ENCODE results near the gene SDK2.

Gene SDK2

GRCh38 chr17:73380439-73381106 is 263.7 kb downstream of the SDK2 start:
- DNase-seq, result no peak
- intact Hi-C loops (cut with DNase I), result no loop called here

- intact Hi-C loops (cut with DNase I), result loop anchor here (10.0 kb wide), 1 partner anchor 655 kb away; no protein-coding TSS in a partner anchor
- peak in 11 of 42 donors; percentile 22 to 55 (median 37) for DNase-seq
Observed at GRCh38 chr17:73379826-73380225, 264.4 kb downstream of the SDK2 start.

- DNase-seq, result no peak
- intact Hi-C loops (cut with DNase I), result loop anchor here (10.0 kb wide), 1 partner anchor 654 kb away; no protein-coding TSS in a partner anchor
Observed at GRCh38 chr17:73378974-73379470, 265.2 kb downstream of the SDK2 start.

- no peak for DNase-seq
- intact Hi-C loops (cut with DNase I), result loop anchor here (10.0 kb wide), 1 partner anchor 652 kb away; no protein-coding TSS in a partner anchor
Observed at GRCh38 chr17:73376636-73377035, 267.6 kb downstream of the SDK2 start.

GRCh38 chr17:73376152-73376551 is 268.1 kb downstream of the SDK2 start:
- intact Hi-C loops (cut with DNase I), result loop anchor here (10.0 kb wide), 1 partner anchor 651 kb away; no protein-coding TSS in a partner anchor

GRCh38 chr17:73371836-73372235 is 272.4 kb downstream of the SDK2 start:
- intact Hi-C loops (cut with DNase I), result loop anchor here (10.0 kb wide), 1 partner anchor 647 kb away; no protein-coding TSS in a partner anchor
- DNase-seq, result no peak

More at GRCh38 chr17:73376152-73376551, 268.1 kb downstream of the SDK2 start:
- no peak for DNase-seq

- no peak for DNase-seq
- intact Hi-C loops (cut with DNase I), result loop anchor here (10.0 kb wide), 1 partner anchor 646 kb away; no protein-coding TSS in a partner anchor
Observed at GRCh38 chr17:73371285-73371684, 273.0 kb downstream of the SDK2 start.

GRCh38 chr17:73369817-73370490 is 274.3 kb downstream of the SDK2 start:
- intact Hi-C loops (cut with DNase I), result loop anchor here (1.0 to 10.0 kb wide), 3 partner anchors 114 to 645 kb away; partner anchors contain the start of gene COG1

GRCh38 chr17:73369111-73369521 is 275.1 kb downstream of the SDK2 start:
- peak in 11 of 42 donors; percentile 16 to 52 (median 31) for DNase-seq
- intact Hi-C loops (cut with DNase I), result loop anchor here (10.0 kb wide), 1 partner anchor 174 kb away; the partner anchor contains the start of gene COG1

More at GRCh38 chr17:73369817-73370490, 274.3 kb downstream of the SDK2 start:
- peak; percentile 50 to 96 (median 88) for DNase-seq

- DNase-seq, result no peak
- intact Hi-C loops (cut with DNase I), result loop anchor here (10.0 kb wide), 1 partner anchor 173 kb away; the partner anchor contains the start of gene COG1
Observed at GRCh38 chr17:73368085-73368631, 276.1 kb downstream of the SDK2 start.

GRCh38 chr17:73365906-73366623 is 278.2 kb downstream of the SDK2 start:
- peak in 8 of 42 donors; percentile 18 to 64 (median 38) for DNase-seq
- intact Hi-C loops (cut with DNase I), result loop anchor here (10.0 kb wide), 1 partner anchor 171 kb away; the partner anchor contains the start of gene COG1

- intact Hi-C loops (cut with DNase I), result loop anchor here (10.0 kb wide), 1 partner anchor 171 kb away; the partner anchor contains the start of gene COG1
- DNase-seq, result peak in 9 of 42 donors; percentile 32 to 67 (median 48)
Observed at GRCh38 chr17:73365301-73365874, 278.9 kb downstream of the SDK2 start.

- intact Hi-C loops (cut with DNase I), result loop anchor here (10.0 kb wide), 1 partner anchor 169 kb away; the partner anchor contains the start of gene COG1
Observed at GRCh38 chr17:73364155-73364522, 280.1 kb downstream of the SDK2 start.

GRCh38 chr17:73363442-73364154 is 280.6 kb downstream of the SDK2 start:
- no peak for DNase-seq
- intact Hi-C loops (cut with DNase I), result loop anchor here (10.0 kb wide), 1 partner anchor 169 kb away; the partner anchor contains the start of gene COG1

More at GRCh38 chr17:73364155-73364522, 280.1 kb downstream of the SDK2 start:
- DNase-seq, result no peak

GRCh38 chr17:73362697-73363096 is 281.5 kb downstream of the SDK2 start:
- DNase-seq, result peak in 5 of 42 donors; percentile 38 to 57 (median 52)
- intact Hi-C loops (cut with DNase I), result loop anchor here (10.0 kb wide), 1 partner anchor 168 kb away; the partner anchor contains the start of gene COG1

- DNase-seq, result no peak
- intact Hi-C loops (cut with DNase I), result loop anchor here (10.0 kb wide), 1 partner anchor 166 kb away; the partner anchor contains the start of gene COG1
Observed at GRCh38 chr17:73360961-73361761, 283.1 kb downstream of the SDK2 start.

Data from head of caudate nucleus (tissue), 42 donors.